NB4 (cell line): ENCODE data around the gene L2HGDH.

Experiments
- CTCF ChIP-seq: IDR thresholded peaks from one replicate; pipeline ENCODE4 v1.5.1; 2012; ENCODE audit warnings: low read depth, low read length
- MAX ChIP-seq: IDR thresholded peaks from 2 replicates; pipeline ENCODE4 v1.6.1; 2011; ENCODE audit warnings: low read depth, low read length

GRCh38 chr14:50198499-50198898 is 113.5 kb downstream of the L2HGDH start:
- TF ChIP-seq CTCF (no peak), MAX (no peak)
